ENCODE results near the gene RAB10.
A peak's percentile ranks its signal among the peaks of the same experiment; 100 is the strongest.

GRCh38 chr2:26184555-26185303, 150.8 kb downstream of the RAB10 start:
- TF ChIP-seq CTCF (IDR thresholded peaks at IDR 0.05): peak; percentile 54 to 93 (median 88)
- TF ChIP-seq POLR2A (IDR thresholded peaks at IDR 0.05): no peak
- no peak for TF ChIP-seq EP300 (IDR thresholded peaks at IDR 0.05)

All from upper lobe of left lung (tissue), 4 donors.